HEK293 (cell line): Measurements from ENCODE around the gene FHDC1.

ENCODE experiments used
- KLF1 ChIP-seq: fragments of 450-650 bp; formaldehyde crosslinking; IDR thresholded peaks from 2 replicates; pipeline ENCODE4 v1.5.1; 2016; ENCODE audit warnings: missing biosample characterization, missing genetic modification characterization
- ZFP69B ChIP-seq: fragments of 450-650 bp; formaldehyde crosslinking; IDR thresholded peaks from 2 replicates; pipeline ENCODE4 v1.5.1; 2016; ENCODE audit warnings: missing biosample characterization, missing genetic modification characterization
- ZNF433 ChIP-seq: fragments of 450-650 bp; formaldehyde crosslinking; IDR thresholded peaks from 2 replicates; pipeline ENCODE4 v1.5.1; 2016; ENCODE audit warnings: missing biosample characterization, missing genetic modification characterization, low read depth
- TF ChIP-seq, protein P1 (sequence below): fragments of 450-650 bp; formaldehyde crosslinking; IDR thresholded peaks from 2 replicates; pipeline ENCODE4 v1.5.1; 2016; ENCODE audit warnings: missing biosample characterization, missing genetic modification characterization
- TF ChIP-seq, protein P2 (sequence below): IDR thresholded peaks from 2 replicates; pipeline ENCODE4 v1.6.1; 2011; ENCODE audit warnings: mild to moderate bottlenecking, low read depth, low read length, borderline replicate concordance

DNA sequence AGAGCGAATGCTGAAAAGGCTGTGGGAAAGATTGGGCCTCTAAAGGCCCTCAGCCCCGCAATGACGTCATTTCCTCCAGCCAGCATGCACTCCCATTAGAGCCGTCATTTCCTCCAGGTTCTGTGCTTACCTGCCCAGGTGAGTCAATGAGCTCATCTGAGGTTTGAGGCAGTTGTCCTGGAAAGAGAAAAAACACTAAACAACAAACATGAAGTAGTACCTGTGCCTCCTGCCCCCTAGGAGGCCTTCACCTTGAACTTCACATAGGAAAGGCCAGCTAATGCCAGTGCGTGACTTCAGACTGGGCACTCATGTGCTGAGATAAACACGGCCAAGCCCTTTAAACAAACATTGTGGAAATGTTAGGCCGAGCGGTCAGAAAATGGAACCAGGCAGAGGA is 55.9 kb downstream of the FHDC1 start:
- TF ChIP-seq, protein P1, sequence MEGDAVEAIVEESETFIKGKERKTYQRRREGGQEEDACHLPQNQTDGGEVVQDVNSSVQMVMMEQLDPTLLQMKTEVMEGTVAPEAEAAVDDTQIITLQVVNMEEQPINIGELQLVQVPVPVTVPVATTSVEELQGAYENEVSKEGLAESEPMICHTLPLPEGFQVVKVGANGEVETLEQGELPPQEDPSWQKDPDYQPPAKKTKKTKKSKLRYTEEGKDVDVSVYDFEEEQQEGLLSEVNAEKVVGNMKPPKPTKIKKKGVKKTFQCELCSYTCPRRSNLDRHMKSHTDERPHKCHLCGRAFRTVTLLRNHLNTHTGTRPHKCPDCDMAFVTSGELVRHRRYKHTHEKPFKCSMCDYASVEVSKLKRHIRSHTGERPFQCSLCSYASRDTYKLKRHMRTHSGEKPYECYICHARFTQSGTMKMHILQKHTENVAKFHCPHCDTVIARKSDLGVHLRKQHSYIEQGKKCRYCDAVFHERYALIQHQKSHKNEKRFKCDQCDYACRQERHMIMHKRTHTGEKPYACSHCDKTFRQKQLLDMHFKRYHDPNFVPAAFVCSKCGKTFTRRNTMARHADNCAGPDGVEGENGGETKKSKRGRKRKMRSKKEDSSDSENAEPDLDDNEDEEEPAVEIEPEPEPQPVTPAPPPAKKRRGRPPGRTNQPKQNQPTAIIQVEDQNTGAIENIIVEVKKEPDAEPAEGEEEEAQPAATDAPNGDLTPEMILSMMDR = no peak
- no peak for TF ChIP-seq KLF1 (tag by site-specific recombination)
- no peak for TF ChIP-seq ZFP69B (tag by site-specific recombination)
- no peak for TF ChIP-seq ZNF433 (tag by site-specific recombination)
- TF ChIP-seq, protein P2, sequence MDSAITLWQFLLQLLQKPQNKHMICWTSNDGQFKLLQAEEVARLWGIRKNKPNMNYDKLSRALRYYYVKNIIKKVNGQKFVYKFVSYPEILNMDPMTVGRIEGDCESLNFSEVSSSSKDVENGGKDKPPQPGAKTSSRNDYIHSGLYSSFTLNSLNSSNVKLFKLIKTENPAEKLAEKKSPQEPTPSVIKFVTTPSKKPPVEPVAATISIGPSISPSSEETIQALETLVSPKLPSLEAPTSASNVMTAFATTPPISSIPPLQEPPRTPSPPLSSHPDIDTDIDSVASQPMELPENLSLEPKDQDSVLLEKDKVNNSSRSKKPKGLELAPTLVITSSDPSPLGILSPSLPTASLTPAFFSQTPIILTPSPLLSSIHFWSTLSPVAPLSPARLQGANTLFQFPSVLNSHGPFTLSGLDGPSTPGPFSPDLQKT = no peak
